HEK293 (cell line): ENCODE data around the gene MINDY2.

ENCODE experiments used
- CTCF ChIA-PET: fragments of 350-600 bp; formaldehyde crosslinking; extraction: SDS; loops from one replicate; lab custom pipeline; 2021; ENCODE audit warnings: antibody characterized with exemption; lab: Yijun Ruan, JAX
- POLR2A ChIA-PET: fragments of 300-600 bp; formaldehyde crosslinking; extraction: SDS; loops from one replicate; lab custom pipeline; 2020; ENCODE audit warnings: antibody characterized with exemption, inconsistent platforms; lab: Yijun Ruan, JAX
- H3K27ac ChIP-seq: fragments of 200-500 bp; sonication (Bioruptor generic); 2 replicates; pipeline ENCODE4 v1.5.1; 2014; ENCODE audit warnings: low read depth, low read length, control low read depth, inconsistent platforms; ENCODE audit errors: extremely low read depth
- H3K36me3 ChIP-seq, 2 experiments: fragments of 200-500 bp in 1 of 2; sonication (Bioruptor generic) in 1 of 2; 1 replicate in 1 of 2; 2 replicates in 1 of 2; pipeline ENCODE4 v1.5.1; 2014 to 2017; ENCODE audit warnings: inconsistent platforms in 2 of 2, low read length in 2 of 2; ENCODE audit not compliant: control insufficient read depth in 2 of 2, insufficient read depth in 1 of 2
- H3K4me1 ChIP-seq: fragments of 200-500 bp; sonication (Bioruptor generic); 2 replicates; pipeline ENCODE4 v1.5.1; 2014; ENCODE audit warnings: mild to moderate bottlenecking, low read length, inconsistent platforms; ENCODE audit not compliant: control insufficient read depth, insufficient read depth
- H3K4me3 ChIP-seq: 2 replicates; pipeline ENCODE4 v1.5.1; 2011; ENCODE audit warnings: low read depth, mild to moderate bottlenecking, control low read depth, low read length, moderate library complexity
- H3K9me3 ChIP-seq: fragments of 200-500 bp; sonication (Bioruptor generic); 2 replicates; pipeline ENCODE4 v1.5.1; 2014; ENCODE audit warnings: low read depth, low read length, inconsistent platforms; ENCODE audit not compliant: control insufficient read depth, insufficient read depth
- ATF2 ChIP-seq: fragments of 450-650 bp; formaldehyde crosslinking; IDR thresholded peaks from 2 replicates; pipeline ENCODE4 v1.5.1; 2016; ENCODE audit warnings: missing biosample characterization, missing genetic modification characterization, low read depth
- GFI1B ChIP-seq: fragments of 450-650 bp; formaldehyde crosslinking; IDR thresholded peaks from 2 replicates; pipeline ENCODE4 v1.5.1; 2016; ENCODE audit warnings: missing biosample characterization, missing genetic modification characterization
- HOXA7 ChIP-seq: sonication (generic); formaldehyde crosslinking; IDR thresholded peaks from 2 replicates; pipeline ENCODE4 v1.8.1; 2022; ENCODE audit warnings: missing genetic modification reagents, borderline replicate concordance
- HOXC10 ChIP-seq: sonication (generic); formaldehyde crosslinking; IDR thresholded peaks from 2 replicates; pipeline ENCODE4 v1.8.1; 2023; ENCODE audit warnings: mild to moderate bottlenecking, missing genetic modification reagents
- MEIS1 ChIP-seq: sonication (generic); formaldehyde crosslinking; IDR thresholded peaks from 2 replicates; pipeline ENCODE4 v1.8.1; 2022; ENCODE audit warnings: missing genetic modification reagents, mild to moderate bottlenecking, borderline replicate concordance
- OSR2 ChIP-seq: fragments of 450-650 bp; formaldehyde crosslinking; IDR thresholded peaks from 2 replicates; pipeline ENCODE4 v1.5.1; 2016; ENCODE audit warnings: missing biosample characterization, missing genetic modification characterization
- RBAK ChIP-seq: fragments of 450-650 bp; formaldehyde crosslinking; IDR thresholded peaks from 2 replicates; pipeline ENCODE4 v1.5.1; 2016; ENCODE audit warnings: missing biosample characterization, missing genetic modification characterization
- REPIN1 ChIP-seq: fragments of 450-650 bp; formaldehyde crosslinking; IDR thresholded peaks from 2 replicates; pipeline ENCODE4 v1.5.1; 2017; ENCODE audit warnings: missing biosample characterization, missing genetic modification characterization, low read depth
- SP3 ChIP-seq: fragments of 450-650 bp; formaldehyde crosslinking; IDR thresholded peaks from 2 replicates; pipeline ENCODE4 v1.5.1; 2016; ENCODE audit warnings: missing biosample characterization, missing genetic modification characterization
- TCF7L2 ChIP-seq: IDR thresholded peaks from 2 replicates; pipeline ENCODE4 v1.6.1; 2011; ENCODE audit warnings: low read depth, mild to moderate bottlenecking, inconsistent platforms, low read length, moderate library complexity, borderline replicate concordance
- ZNF112 ChIP-seq: fragments of 450-650 bp; formaldehyde crosslinking; IDR thresholded peaks from 2 replicates; pipeline ENCODE4 v1.5.0; 2017; ENCODE audit warnings: missing biosample characterization, missing genetic modification characterization
- ZNF138 ChIP-seq: fragments of 450-650 bp; formaldehyde crosslinking; IDR thresholded peaks from 2 replicates; pipeline ENCODE4 v1.5.1; 2016; ENCODE audit warnings: missing biosample characterization, missing genetic modification characterization, borderline replicate concordance
- ZNF2 ChIP-seq: fragments of 450-650 bp; formaldehyde crosslinking; IDR thresholded peaks from 2 replicates; pipeline ENCODE4 v1.5.1; 2016; ENCODE audit warnings: missing biosample characterization, missing genetic modification characterization
- ZNF214 ChIP-seq: fragments of 450-650 bp; formaldehyde crosslinking; IDR thresholded peaks from 2 replicates; pipeline ENCODE4 v1.5.1; 2017; ENCODE audit warnings: missing biosample characterization, mild to moderate bottlenecking, missing genetic modification characterization, borderline replicate concordance
- ZNF324 ChIP-seq: fragments of 450-650 bp; formaldehyde crosslinking; IDR thresholded peaks from 2 replicates; pipeline ENCODE4 v1.5.1; 2016; ENCODE audit warnings: missing biosample characterization, missing genetic modification characterization
- ZNF366 ChIP-seq: fragments of 450-650 bp; formaldehyde crosslinking; conservative IDR thresholded peaks from 2 replicates; pipeline ENCODE4 v1.5.1; 2016; ENCODE audit warnings: missing biosample characterization, missing genetic modification characterization
- ZNF48 ChIP-seq: fragments of 450-650 bp; formaldehyde crosslinking; IDR thresholded peaks from 2 replicates; pipeline ENCODE4 v1.5.1; 2016; ENCODE audit warnings: missing biosample characterization, missing genetic modification characterization
- ZNF529 ChIP-seq: fragments of 450-650 bp; formaldehyde crosslinking; IDR thresholded peaks from 2 replicates; pipeline ENCODE4 v1.5.1; 2017; ENCODE audit warnings: missing genetic modification characterization, missing biosample characterization; ENCODE audit not compliant: insufficient replicate concordance
- ZNF571 ChIP-seq: fragments of 450-650 bp; formaldehyde crosslinking; IDR thresholded peaks from 2 replicates; pipeline ENCODE4 v1.5.0; 2017; ENCODE audit warnings: missing biosample characterization, missing genetic modification characterization
- ZNF626 ChIP-seq: fragments of 450-650 bp; sonication (Bioruptor Pico); formaldehyde crosslinking; IDR thresholded peaks from 2 replicates; pipeline ENCODE4 v1.5.1; 2018; ENCODE audit warnings: missing biosample characterization, missing genetic modification characterization, inconsistent platforms
- ZNF747 ChIP-seq: fragments of 450-650 bp; formaldehyde crosslinking; IDR thresholded peaks from 2 replicates; pipeline ENCODE4 v1.5.1; 2016; ENCODE audit warnings: missing biosample characterization, missing genetic modification characterization
- ZNF830 ChIP-seq: fragments of 450-650 bp; IDR thresholded peaks from 2 replicates; pipeline ENCODE4 v1.5.0; 2018; ENCODE audit warnings: missing biosample characterization, missing genetic modification characterization, low read depth, mild to moderate bottlenecking, moderate library complexity
- ZNF837 ChIP-seq: fragments of 450-650 bp; formaldehyde crosslinking; IDR thresholded peaks from 2 replicates; pipeline ENCODE4 v1.5.1; 2016; ENCODE audit warnings: missing biosample characterization, missing genetic modification characterization
- TF ChIP-seq, protein P1 (sequence below): fragments of 450-650 bp; formaldehyde crosslinking; optimal IDR thresholded peaks from 2 replicates; pipeline ENCODE3; 2016; ENCODE audit warnings: missing biosample characterization, mild to moderate bottlenecking, missing genetic modification characterization
- TF ChIP-seq, protein P2 (sequence below): fragments of 450-650 bp; formaldehyde crosslinking; IDR thresholded peaks from 2 replicates; pipeline ENCODE4 v1.5.1; 2016; ENCODE audit warnings: missing biosample characterization, missing genetic modification characterization, borderline replicate concordance
- TF ChIP-seq, protein P3 (sequence below): fragments of 450-650 bp; formaldehyde crosslinking; IDR thresholded peaks from 2 replicates; pipeline ENCODE4 v1.5.1; 2016; ENCODE audit warnings: missing biosample characterization, missing genetic modification characterization

Gene MINDY2

DNA sequence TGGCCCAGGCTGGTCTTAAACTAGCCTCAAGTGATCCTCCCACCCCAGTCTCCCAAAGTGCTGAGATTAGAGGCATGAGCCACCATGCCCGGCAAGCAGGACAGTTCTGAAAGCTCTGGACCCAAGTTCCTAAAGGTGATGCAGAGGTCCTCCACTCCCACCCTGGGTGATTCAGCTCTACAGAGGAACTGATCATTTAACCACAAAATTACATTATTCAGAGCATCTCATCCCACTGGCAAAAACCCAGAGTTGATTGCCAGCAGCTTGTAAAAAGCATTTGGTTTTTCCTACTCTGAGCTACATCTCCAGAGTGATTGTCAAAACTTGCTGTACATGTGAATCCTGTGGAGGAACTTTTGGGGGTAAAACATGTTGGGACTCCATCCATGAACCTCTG lies 102.2 kb downstream of the MINDY2 start:
- no peak overlapping the region for H3K4me3 ChIP-seq
- H3K27ac ChIP-seq, result no peak overlapping the region
- ChIA-PET POLR2A (no interaction called here), CTCF (interaction anchor here (0.6 kb wide), 1 partner anchor 16 kb away, joined by 4 read pairs; no protein-coding TSS in a partner anchor)
- TF ChIP-seq TCF7L2 (no peak), ZNF112 (tag by site-specific recombination) (no peak), OSR2 (no peak), RBAK (no peak), ZNF837 (tag by site-specific recombination) (no peak), HOXC10 (no peak), ZNF48 (tag by site-specific recombination) (no peak), ZNF214 (no peak), GFI1B (tag by site-specific recombination) (no peak), ZNF138 (tag by site-specific recombination) (no peak), ZNF747 (tag by site-specific recombination) (no peak), ATF2 (tag by site-specific recombination) (no peak)
- TF ChIP-seq, protein P1, sequence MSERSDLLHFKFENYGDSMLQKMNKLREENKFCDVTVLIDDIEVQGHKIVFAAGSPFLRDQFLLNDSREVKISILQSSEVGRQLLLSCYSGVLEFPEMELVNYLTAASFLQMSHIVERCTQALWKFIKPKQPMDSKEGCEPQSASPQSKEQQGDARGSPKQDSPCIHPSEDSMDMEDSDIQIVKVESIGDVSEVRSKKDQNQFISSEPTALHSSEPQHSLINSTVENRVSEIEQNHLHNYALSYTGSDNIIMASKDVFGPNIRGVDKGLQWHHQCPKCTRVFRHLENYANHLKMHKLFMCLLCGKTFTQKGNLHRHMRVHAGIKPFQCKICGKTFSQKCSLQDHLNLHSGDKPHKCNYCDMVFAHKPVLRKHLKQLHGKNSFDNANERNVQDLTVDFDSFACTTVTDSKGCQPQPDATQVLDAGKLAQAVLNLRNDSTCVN (tag by site-specific recombination), result no peak
- TF ChIP-seq, protein P2, sequence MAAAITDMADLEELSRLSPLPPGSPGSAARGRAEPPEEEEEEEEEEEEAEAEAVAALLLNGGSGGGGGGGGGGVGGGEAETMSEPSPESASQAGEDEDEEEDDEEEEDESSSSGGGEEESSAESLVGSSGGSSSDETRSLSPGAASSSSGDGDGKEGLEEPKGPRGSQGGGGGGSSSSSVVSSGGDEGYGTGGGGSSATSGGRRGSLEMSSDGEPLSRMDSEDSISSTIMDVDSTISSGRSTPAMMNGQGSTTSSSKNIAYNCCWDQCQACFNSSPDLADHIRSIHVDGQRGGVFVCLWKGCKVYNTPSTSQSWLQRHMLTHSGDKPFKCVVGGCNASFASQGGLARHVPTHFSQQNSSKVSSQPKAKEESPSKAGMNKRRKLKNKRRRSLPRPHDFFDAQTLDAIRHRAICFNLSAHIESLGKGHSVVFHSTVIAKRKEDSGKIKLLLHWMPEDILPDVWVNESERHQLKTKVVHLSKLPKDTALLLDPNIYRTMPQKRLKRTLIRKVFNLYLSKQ (tag by site-specific recombination), result no peak
- H3K4me1 ChIP-seq, result no peaks in the 10 kb centered on the region
- no peaks in the 10 kb centered on the region for H3K9me3 ChIP-seq
- H3K36me3 ChIP-seq, result peaks cover 0 to 5% of the 10 kb centered on the region in 2 experiments; a peak in 1 of 3 replicates

DNA sequence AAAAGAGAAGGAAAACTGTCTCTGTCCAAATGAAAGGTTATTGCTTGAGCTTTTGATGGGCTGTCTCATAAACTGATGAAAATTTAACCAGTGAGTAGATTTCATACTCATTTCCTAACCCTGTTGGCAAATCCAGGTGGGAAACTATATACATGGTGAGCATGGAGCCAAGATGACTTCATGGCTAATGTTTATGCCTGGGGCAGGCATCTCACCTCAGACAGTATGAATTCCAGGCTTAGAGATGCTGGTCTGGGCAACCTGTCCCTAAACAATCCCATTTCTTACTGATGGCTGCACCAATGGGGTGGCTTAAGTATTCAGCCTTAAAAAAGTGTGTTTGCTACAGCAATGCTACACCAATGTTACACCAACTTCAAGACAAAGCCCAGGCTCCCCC lies 104.2 kb downstream of the MINDY2 start:
- Histone ChIP-seq H3K9me3 (no peaks in the 10 kb centered on the region), H3K27ac (no peak overlapping the region)
- POLR2A ChIA-PET, result no interaction called here
- CTCF ChIA-PET, result no interaction called here
- TF ChIP-seq RBAK (no peak), SP3 (no peak), ZNF324 (tag by site-specific recombination) (no peak), ZNF571 (tag by site-specific recombination) (no peak)
- TF ChIP-seq, all 188 proteins: peak for 0
- H3K4me3 ChIP-seq, result no peak overlapping the region
- H3K36me3 ChIP-seq, result peaks cover 0 to 26% of the 10 kb centered on the region in 2 experiments
- H3K4me1 ChIP-seq, result no peaks in the 10 kb centered on the region

DNA sequence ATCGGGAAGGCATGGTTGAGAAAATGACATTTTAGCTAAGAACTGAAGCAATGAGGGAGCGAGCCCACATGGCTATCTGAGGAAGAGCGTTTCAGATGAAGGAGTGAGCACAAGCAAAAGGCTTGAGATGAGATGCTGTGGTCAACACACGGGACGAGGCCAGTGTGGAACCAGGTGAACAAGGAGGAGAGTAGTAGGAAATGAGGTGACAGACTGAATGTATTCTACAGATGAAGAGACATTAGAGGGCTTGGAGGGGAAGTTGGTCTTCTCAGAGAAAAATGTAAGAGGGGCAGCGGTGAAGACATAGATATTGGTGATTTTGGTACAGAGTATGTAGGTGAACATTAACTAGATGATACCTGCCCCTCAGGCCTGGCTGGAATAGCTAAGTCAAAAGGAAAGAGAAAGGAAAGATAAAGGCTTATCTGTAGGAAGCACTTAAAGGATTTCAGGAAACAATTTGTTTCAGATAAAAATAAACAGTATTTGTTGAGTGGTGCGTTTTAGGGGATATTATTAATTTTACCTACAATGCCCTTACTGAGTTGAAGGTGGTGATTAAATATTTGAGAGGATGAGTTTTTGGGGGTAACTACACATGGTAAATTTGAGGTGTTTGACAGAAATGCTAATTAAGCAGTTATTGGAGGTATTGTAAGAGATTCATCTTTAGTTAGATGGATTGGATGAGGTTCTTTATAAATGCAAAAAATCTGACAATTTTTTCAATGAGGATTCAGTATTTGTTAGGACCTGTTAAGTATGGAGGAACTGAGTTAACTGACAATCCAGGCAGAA lies 105.4 kb downstream of the MINDY2 start:
- CTCF ChIA-PET, result no interaction called here
- POLR2A ChIA-PET, result no interaction called here
- TF ChIP-seq ZNF2 (tag by site-specific recombination), result no peak
- TF ChIP-seq, protein P1 (tag by site-specific recombination), result no peak
- TF ChIP-seq ZNF626 (tag by site-specific recombination), result no peak
- TF ChIP-seq HOXA7 (CRISPR knock-in tag), result no peak
- no peak for TF ChIP-seq MEIS1 (CRISPR knock-in tag)
- TF ChIP-seq, protein P3, sequence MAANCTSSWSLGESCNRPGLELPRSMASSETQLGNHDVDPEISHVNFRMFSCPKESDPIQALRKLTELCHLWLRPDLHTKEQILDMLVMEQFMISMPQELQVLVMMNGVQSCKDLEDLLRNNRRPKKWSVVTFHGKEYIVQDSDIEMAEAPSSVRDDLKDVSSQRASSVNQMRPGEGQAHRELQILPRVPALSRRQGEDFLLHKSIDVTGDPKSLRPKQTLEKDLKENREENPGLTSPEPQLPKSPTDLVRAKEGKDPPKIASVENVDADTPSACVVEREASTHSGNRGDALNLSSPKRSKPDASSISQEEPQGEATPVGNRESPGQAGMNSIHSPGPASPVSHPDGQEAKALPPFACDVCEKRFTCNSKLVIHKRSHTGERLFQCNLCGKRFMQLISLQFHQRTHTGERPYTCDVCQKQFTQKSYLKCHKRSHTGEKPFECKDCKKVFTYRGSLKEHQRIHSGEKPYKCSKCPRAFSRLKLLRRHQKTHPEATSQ (tag by site-specific recombination), result no peak
- no peak for TF ChIP-seq ZNF830 (tag by site-specific recombination)
- no peak for TF ChIP-seq ZNF529
- TF ChIP-seq REPIN1 (tag by site-specific recombination), result no peak
- TF ChIP-seq ZNF366 (tag by site-specific recombination), result no peak
- TF ChIP-seq ZNF571 (tag by site-specific recombination), result no peak

More for the DNA sequence above, 105.4 kb downstream of the MINDY2 start:
- Histone ChIP-seq H3K9me3 (no peaks in the 10 kb centered on the region), H3K4me1 (no peaks in the 10 kb centered on the region), H3K27ac (no peak overlapping the region), H3K36me3 (peaks cover 5 to 37% of the 10 kb centered on the region in 2 experiments), H3K4me3 (no peak overlapping the region)
